Measurements from ENCODE around the gene P2RX1.
A peak's percentile ranks its signal among the peaks of the same experiment; 100 is the strongest.
"Not testable (repeated sequence)": the region's sequence is repeated elsewhere in the genome, so short reads cannot be mapped to it uniquely, and the experiment has no call there.

Gene P2RX1

DNA sequence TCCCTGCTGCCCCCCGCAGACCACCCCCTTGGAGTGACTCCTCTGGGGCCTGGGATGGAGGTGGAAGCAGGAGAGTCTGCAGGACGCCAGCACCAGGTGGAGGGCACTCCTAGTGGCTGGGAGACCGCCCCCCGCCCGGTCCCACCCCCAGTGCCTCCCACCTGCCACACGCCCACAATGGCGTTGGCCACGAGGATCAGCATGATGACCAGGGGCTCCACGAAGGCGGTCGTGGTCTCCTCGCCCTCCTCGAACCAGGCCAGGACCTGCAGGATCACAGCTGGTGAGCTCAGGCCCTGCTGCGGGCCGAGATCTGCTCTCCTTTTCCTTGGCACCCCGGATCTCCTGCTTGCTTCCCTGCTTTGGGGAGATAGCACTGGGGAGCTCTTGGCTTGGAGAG lies 35.2 kb upstream of the P2RX1 start:
- DNase-seq, result no peak

DNA sequence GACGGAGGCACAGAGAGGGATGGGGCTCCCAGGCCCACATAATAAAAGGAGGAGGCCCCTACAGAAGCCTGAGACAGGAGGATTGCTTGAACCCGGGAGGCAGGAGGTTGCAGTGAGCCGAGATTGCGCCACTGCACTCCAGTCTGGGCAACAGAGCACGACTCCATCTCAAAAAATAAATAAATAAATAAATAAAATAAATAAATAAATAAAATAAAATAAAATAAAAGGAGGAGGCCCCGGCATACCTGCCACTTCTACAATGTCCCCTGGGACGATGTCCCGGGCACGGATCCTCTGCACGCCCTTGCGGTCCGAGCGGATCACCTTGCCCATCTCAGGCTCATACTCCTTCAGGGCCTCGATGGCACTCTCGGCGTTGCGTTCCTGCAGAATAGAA lies 34.7 kb upstream of the P2RX1 start:
- no peak for DNase-seq

DNA sequence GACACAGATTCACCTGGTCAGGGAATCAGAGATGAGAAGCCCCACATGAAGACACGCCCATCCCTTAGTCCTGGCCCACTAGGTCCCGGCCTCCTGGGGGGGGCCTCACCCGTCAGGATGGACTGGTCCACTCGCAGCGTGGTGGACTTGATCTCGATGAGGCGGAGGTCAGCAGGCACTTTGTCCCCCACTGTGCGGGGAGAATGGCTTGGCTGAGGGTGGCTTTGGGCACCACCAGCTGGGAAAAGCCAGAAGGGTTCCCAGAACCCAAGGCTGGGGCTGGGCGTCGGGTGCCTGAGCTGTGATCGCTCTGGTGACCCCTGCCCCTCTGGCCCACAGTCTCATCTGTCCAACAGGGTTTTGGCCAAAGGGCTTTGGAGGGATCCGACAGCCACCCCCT lies 34.3 kb upstream of the P2RX1 start:
- no peak for DNase-seq

DNA sequence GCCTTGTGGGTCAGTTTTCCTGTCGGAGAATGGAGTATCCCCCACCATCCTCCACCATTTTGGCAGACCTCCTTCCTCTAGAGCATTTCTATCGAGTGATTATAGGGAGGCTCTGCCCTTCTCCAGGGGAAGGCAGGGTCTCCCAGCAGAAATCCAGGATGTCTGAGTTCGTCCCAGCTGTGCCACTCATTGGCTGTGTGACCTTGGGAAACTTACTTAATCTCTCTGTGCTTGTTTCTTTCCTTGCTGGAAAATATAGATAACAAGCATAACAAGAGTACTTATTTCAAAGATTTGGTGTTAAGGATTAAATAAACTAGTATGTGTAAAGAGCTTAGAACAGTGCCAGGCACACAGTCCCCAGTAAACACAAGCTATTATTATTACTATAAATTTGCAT lies 33.2 kb upstream of the P2RX1 start:
- no peak for DNase-seq

DNA sequence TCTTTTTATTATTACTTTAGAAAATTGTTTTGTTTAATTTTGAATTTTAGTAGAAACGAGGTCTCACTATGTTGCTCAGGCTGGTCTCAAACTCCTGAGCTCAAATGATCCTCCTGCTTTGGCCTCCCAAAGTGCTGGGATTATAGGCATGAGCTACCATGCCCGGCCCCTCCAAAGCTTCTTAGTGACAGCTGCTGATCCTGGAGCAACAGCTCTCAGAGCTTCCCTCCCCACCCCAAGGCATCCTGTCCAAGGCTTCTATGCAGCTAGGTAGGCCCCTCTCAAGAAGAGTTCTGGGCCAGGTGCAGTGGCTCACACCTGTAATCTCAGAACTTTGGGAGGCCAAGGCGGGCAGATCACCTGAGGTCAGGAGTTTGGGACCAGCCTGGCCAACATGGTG lies 32.3 kb upstream of the P2RX1 start:
- DNase-seq, result not testable (repeated sequence)

DNA sequence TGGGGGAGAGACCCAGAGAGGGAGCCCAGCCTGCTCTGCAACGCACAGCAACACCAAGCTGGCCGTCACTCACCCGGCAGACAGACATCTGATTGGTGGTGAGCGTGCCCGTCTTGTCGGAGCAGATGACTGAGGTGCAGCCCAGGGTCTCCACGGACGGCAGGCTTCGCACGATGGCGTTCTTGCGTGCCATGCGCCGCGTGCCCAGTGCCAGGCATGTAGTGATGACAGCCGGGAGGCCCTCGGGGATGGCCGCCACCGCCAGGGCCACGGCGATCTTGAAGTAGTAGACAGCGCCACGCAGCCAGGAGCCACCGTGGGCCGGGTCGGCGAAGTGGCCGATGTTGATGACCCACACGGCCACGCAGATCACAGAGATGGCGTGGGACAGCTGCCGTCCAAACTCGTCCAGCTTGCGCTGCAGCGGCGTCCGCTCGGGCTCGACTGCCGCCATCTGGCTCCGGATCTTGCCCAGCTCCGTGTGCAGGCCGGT lies 31.1 kb upstream of the P2RX1 start:
- DNase-seq, result no peak

DNA sequence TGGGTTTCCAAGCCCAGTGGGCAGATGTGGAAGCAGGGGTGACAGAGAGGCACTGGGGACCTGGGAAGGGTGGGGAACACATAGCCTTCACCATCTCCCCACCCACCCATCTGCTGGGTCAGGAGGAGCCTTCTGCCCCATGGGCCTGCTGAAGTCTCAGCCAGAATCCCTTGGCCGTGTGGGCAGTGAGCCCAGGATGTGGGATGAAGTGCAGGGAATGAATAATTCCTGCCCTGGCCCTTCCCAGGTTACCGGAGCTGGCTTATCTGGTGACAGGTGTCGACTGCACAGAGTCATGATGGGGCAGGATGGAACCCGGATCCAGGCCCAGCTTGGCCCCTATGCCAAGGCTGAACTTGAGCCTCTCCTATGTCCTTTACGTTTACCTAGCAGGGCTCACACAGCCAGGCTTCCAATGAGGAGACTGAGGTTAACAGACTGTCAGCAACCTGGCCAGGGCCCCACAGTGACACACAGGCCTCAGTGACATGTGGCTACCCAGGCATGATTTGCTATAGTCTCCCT lies 30.5 kb upstream of the P2RX1 start:
- DNase-seq, result no peak

DNA sequence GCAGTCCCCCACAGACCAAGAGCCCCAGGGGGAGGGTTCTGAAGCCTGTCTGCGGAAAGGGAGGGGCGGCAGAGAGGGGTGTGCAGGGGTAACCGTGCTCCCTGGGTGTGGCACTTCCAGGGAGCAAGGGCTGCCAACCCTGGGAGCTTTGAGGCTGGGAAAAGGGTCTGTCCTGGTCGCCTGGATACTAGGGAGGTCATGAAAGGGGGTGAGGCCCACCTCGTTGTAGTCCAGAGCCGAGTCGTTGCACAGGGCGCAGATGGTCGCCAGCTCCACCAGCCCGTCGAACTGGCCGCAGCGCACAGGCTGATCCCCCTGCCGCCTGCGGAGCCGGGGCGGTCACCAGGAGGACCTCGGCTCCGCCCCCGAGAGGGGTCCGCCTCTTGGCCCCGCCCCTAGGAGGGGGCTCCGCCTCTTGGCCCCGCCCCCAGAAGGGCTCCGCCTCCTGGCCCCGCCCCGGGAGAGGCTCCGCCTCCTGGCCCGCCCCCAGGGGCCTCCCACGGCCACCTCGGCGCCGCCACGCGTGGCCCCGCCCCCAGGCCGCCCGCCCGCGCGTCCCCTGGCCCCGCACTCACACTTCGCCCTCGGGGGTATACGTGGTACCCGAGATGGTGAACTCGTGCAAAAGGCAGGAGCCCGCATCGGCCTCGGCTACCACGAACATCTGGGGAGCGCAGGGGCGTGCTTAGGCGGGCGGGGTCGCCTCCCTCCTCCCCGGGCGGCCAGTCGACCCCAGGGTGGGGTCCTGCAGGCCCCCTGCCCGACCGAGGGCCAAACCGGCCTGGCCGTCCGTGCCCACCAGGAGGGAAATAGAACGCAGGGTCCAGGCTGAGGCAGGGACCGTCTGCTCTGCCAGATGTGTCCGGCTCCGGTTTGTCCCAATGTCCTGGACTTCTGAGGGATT lies 28.5 kb upstream of the P2RX1 start:
- peak; percentile 82 for DNase-seq

DNA sequence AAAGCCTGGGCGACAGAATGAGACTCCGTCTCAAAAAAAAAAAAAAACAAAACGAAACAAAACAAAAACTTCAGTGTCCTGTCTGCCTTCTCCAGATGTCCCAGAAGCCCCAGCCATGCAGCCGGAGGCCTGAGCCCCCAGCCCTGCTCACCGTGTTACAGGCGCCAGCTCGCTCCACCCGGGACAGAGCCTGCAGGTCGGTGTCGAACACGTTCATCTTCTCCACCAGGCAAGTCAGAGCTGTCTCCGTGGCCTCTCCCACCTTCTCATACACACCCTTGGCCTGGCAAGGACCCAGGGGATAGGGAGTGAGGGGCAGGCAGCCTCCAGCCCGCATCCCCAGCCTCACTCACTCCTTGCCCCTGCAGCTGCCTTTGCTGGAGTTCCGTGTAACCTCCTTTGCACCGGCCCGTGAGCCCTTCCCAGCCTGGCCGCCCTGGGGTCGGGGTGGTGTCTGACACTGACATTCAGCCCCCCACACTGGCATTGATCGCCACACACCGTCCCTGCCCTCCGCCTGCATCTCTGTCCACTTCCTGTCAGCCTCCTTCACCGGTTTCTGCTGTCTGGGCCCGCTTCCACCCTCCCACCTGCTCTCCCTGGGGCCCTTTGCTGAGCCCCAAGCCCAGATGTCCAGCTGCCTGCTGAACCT lies 27.1 kb upstream of the P2RX1 start:
- no peak for DNase-seq

DNA sequence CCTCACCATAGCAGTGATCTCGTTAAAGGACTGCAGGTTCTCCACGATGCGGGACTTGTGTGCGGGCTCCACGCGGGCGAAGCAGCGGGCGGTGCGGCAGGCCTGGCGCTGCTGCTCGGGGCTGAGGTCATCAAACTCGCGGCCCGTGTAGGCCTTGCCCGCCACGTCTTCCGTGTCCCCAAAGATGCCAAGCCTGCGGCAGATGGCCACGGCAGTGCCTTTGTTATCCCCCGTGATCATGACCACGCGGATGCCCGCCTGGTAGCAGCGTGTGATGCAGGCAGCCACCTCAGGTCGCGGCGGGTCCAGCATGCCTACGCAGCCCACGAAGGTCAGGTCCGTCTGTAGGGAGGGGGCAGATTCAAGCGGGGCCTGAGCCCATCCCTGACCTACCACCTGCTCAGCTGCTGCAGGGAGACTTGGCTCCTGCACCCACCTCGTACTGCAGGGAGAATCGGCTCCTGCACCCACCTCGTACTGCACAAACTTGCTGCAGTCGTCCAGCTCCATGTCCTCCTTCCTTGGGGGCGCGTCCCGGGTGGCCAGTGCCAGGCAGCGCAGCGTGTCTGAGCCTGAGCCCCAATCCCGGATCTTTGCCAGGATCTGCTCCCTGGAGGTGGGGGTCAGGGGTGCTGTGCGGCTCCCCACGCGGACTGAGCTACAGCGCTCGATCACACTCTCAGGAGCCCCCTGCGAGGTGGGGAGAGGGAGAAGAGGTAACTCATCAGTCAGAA lies 24.9 kb upstream of the P2RX1 start:
- DNase-seq, result no peak

DNA sequence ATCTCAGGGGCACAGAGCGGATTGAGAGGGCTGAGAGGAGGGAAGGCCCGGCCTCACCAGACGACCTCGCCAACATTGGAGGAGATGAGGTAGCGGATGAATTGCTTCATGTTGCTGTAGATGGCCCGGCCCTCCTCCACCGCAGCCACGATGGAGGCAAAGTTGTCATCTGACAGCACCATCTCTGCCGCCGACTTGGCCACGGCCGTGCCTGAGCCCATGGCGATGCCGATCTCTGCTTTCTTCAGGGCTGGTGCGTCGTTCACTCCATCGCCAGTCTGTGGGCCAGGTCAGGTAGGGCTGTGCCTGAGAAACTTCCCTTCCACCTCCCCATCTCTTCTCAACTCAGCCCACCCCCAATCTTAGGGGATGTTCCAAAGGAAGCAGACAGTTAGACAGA lies 21.1 kb upstream of the P2RX1 start:
- no peak for DNase-seq

DNA sequence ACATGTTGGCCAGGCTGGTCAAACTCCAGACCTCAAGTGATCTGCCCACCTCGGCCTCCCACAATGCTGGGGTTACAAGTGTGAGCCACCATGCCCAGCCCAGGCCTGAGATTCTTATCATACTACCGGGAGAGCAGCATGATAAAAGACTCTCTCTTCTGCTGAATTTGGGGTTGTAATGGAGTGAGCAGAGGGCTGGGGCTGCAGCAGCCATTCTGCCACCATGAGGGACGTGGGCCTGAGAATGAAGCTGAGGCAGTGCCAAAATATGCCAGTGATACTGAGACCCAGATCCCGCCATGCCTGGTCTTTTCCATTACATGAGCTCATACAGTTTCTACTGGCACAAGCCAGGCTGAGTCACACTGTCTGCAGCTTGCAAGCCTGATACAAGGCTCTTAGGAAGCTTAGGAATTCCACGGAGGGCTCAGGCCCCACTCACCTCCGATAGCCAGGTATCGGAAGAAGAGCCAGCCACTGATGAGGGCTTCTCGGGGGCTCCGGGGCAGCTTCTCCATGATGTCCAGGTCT lies 19.6 kb upstream of the P2RX1 start:
- peak; percentile 22 for DNase-seq

DNA sequence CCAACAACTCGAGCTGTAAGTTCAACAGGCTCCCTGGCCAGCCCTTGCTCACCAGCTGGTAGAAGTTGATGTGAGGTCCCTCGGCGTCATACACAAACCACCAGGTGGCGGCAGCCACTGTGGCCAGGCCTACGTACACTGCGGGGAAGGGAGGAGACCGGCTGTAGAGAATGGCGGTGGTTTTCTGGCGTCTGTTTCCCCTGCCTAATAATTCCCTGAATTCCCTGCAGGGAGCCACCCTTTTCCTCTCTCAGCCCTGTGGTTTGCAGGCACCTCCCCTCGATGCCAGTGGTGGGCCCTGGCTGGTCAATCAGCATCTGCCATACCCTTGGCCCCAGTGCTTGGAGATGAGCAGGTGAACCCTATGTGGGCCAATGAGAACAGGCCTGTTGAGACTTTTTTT lies 18.9 kb upstream of the P2RX1 start:
- peak; percentile 64 for DNase-seq

DNA sequence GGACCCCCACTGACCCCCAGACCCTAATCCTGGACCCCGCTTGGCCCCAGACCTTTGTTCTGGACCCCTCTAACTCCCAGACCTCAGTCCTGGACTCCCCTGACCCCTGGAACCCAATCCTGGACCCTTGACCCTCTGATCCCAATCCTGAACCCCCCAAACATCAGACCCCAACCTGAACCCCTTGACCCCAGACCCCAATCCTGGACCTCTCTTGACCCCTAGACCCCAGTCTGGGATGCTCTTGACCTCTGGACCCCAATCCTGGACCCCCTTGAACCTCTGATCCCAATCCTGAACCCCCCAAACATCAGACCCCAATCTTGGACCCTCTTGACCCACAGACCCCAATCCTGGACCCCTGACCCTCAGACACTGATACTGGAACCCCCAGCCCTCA lies 13.5 kb upstream of the P2RX1 start:
- no peak for DNase-seq

DNA sequence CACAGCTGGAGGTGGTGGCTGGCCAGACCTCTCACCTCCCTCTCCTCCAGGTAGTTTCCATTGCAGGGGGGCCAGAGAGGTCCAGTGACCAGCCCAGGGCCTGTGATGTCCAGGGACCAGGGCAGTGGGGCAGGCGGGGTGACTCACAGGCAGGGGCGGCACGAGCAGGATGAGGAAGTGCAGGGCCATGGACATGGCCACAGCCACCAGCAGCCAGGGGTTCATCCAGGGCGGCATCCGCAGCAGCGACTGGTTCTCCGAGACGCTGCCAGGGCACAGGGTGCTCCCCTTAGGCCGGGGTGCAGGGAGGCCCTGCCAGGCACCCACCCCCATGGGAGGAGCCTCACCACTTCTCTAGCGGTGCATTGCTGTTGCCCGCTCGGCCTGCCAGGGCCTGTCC lies 12.9 kb upstream of the P2RX1 start:
- DNase-seq, result no peak

DNA sequence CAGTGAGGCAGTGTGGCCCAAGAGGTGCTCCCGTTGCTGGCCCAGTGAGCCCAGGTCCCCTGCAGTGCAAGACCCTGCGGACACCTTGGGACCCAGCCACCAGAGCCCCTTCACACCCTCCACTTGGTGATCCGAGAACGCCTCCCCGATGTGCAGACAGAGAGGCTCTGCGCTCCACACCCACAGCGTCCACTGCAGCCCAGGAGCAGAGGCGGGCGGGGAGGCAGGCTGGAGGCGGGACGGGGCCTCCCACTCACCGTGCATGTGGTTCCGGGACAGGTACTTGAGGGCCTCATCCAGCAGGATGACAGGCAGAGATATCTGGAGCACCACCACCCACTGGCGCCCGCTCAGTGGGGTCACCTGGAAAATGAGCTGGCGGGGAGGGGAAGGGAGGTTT lies 12.1 kb upstream of the P2RX1 start:
- no peak for DNase-seq

DNA sequence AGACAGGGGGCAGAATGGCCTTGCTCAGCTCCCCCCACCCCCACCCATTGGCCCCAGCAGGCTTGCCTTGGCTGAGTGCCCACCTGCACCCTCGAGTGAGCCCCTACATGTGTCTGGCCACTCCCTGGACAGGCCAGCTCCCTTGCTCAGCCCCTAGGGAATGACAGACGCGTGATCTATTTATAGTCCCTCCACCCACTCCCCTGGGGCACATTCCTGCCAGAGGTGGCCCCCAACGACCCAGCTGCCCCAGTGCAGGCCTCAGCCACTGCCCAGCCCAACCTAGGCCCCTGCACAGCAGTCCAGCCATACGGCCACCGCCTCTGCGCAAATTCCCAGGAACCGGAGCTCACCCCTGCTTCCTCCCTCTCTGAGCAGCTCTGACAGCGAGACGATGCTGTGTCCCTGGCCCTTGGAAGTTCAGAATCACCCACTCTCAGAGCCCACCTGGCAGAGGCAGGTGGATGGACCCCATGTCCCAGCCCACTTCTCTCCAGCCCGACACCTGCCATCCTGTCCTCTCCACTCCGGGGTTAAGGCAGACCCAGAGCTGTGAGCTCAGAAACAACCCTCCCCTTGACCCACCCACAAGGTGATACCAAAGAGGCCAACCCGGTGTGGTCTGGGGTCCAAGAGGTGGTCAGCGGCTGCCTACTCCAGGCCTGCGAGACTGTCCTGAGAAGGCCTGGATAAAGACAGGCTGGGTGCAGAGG lies 11.5 kb upstream of the P2RX1 start:
- no peak for DNase-seq

DNA sequence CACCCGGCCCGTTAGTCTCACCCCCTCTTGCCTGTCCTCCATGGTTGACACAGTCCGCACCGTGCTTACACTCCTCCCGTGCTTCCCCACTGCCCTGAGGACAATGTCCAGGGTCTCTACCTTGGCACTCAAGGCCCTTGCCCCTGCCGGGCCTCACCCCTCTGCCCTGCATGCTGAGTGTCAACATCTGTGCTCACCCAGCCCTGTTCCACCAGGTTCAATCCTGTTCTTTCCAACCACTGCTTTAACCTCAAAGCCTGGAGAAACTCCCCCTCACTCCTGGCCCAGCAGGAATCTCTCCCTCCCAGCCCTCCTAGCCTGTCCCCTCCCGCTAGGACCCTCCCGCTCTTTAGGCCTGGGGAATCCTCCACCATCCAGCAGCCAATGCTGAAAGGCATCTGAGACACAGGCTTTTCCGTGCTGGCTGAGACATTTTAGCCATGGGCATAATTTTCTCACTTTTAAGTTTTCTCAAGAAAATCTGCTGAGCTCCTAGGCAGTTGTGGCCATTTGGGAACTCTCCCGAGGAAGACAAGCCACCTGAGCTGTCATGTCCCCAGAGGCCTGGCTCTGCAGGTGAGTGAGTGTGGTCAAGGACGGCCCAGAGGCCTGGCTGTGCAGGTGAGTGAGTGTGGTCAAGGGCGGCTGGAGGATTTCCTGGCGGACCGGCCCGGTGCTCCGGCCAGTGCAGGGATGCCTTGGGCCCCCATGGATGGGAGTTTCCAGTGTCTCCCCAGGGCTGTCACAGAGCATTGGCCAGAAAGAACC lies 10.8 kb upstream of the P2RX1 start:
- no peak for DNase-seq

DNA sequence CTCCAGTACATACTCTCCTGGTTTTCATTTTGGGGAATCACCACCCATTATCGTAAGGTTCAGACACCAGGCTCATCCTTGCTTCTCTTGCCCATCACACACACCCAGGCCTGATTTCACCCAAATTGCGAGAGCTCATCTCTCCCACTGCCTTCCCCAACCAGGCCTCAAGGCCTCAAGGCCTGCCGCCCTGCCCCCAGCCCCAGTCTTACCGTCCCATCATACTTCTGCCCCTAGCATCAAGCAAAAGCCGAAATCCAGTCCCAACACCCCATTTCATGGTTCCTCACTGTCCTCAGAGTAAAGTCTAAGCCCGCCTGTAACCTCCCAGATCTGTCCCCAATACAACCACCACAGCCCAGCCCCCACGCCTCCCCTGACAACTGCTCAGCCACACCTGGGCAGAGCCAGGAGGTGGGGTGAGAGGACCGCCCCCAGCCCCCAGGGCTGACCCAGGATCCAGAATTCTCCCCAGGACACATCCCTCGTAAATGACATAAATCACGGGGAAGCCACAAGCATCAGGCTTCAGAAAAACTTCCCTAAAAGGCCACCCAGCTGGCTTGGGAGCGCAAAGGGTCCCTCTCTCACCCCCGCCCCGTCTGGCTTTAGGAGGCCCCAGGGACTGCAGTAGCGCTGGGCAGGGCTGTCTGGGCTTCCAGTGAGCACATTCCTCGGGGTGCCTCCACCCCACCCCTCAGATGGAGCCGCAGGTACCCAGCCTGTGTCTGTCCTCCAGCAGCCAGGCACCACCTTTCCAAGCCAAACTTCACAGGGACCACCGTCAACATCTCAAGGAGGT lies 9.6 kb upstream of the P2RX1 start:
- no peak for DNase-seq
